ENCODE results near the gene BTN3A1. TPM values are rescaled to one million over a fixed set of nuclear protein-coding genes. Genes with fewer than 3 reads are reported as not detected.

BTN3A1 gene
- total and polyA plus RNA-seq, 2 experiments from 2014 or later = 12.9 to 18.4 TPM

DNA sequence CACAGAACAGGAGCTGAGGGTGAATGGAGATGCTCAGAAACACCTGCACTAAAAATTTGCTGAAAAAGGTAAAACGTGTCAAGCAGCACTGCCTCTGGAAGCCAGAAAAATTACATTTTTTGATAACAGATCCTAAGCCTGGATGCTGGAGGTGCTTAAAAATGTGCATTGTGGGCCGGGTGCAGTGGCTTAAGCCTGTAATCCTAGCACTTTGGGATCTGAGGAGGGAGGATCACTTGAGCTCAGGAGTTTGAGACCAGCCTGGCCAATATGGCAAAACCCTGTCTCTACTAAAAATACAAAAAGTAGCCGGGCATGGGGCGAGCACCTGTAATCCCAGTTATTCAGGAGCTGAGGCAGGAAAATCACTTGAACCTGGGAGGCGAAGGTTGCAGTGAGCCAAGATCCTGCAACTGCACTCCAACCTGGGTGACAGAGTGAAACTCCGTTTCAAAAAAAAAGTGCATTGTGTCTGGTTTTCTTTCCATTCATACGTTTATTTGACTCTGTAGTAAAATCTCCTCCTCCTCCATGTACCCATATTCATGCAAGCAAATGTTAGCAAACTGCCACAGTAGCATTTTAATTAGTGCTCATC, 587 bp upstream of the BTN3A1 start:
- 58% methylated on average over 7 of the region's 7 CpGs for WGBS (ENCODE audit: low lambda C conversion rate, missing lambda C conversion rate)
- DNase-seq (ENCODE audit: low spot score) = no peak
- Histone ChIP-seq H3K4me2 (peak overlapping the region; percentile 78), H3K36me3 (replicated peaks; ENCODE audit: insufficient read depth, low read depth) (no peaks in the 10 kb centered on the region), H2AFZ (peak overlapping the region; percentile 76), H3K27ac (peak overlapping the region; percentile 91), H3K27me3 (no peaks in the 10 kb centered on the region), H4K20me1 (ENCODE audit: insufficient read depth, poor library complexity, severe bottlenecking) (no peaks in the 10 kb centered on the region), H3K9me3 (ENCODE audit: low read depth) (no peaks in the 10 kb centered on the region), H3K9me2 (replicated peaks; ENCODE audit: insufficient read depth) (no peaks in the 10 kb centered on the region), H3K4me1 (ENCODE audit: insufficient read depth) (peaks cover 9% of the 10 kb centered on the region), H3K4me3 (peak overlapping the region; percentile 52), H3K79me2 (peaks cover 11% of the 10 kb centered on the region)
- TF ChIP-seq EZH2phosphoT487 (IDR thresholded peaks at IDR 0.05; ENCODE audit: low read depth, severe bottlenecking, unreplicated experiment) = no peak
- no peak for TF ChIP-seq EZH2 (IDR thresholded peaks at IDR 0.05; ENCODE audit: borderline replicate concordance)
- TF ChIP-seq, protein P1, sequence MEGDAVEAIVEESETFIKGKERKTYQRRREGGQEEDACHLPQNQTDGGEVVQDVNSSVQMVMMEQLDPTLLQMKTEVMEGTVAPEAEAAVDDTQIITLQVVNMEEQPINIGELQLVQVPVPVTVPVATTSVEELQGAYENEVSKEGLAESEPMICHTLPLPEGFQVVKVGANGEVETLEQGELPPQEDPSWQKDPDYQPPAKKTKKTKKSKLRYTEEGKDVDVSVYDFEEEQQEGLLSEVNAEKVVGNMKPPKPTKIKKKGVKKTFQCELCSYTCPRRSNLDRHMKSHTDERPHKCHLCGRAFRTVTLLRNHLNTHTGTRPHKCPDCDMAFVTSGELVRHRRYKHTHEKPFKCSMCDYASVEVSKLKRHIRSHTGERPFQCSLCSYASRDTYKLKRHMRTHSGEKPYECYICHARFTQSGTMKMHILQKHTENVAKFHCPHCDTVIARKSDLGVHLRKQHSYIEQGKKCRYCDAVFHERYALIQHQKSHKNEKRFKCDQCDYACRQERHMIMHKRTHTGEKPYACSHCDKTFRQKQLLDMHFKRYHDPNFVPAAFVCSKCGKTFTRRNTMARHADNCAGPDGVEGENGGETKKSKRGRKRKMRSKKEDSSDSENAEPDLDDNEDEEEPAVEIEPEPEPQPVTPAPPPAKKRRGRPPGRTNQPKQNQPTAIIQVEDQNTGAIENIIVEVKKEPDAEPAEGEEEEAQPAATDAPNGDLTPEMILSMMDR (IDR thresholded peaks at IDR 0.05; ENCODE audit: poor library complexity) = no peak

DNA sequence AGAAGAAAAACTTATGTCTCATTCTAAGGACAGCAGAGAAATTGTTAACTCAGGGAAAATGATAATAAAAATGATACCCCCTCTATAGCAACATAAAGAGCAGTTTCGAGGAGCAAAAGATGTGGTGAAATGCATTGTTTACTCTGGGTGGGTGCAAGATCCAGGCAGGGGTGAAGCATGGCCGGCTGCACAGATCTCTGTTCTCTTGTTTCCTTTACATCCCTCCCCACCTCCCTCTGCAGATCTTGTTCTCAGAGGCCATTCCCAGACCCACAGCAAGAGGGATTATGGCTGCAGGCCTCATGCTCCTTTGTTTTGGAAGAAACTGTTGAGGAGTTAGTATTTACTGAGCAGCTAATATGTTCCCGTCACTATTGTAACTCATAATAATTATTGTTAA, 1.8 kb downstream of the BTN3A1 start:
- WGBS (ENCODE audit: low lambda C conversion rate, missing lambda C conversion rate) = 66% methylated on average over 3 of the region's 3 CpGs
- TF ChIP-seq, protein P1 (IDR thresholded peaks at IDR 0.05; ENCODE audit: poor library complexity) = no peak
- no peak for TF ChIP-seq EZH2 (IDR thresholded peaks at IDR 0.05; ENCODE audit: borderline replicate concordance)

DNA sequence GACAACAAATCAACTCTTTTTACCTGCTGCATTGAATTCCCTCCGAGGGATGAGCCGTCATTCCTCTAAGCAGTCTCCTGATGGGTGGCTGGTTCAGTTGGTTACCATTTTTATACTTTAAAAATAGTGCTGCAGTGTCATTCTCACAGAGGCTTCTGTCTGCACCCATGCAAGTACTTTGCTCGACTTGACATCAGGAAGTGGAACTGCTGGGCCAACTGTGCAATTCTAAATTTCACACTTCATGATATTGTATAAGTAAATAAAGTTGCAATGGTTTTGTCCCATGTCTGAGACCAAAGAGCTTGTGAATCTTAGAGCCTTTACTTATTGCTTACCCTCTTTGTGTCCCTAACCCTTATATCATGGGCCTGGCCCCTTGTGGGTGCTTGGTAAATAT, 2.5 kb downstream of the BTN3A1 start:
- no peak overlapping the region for H3K4me3 ChIP-seq
- no peaks in the 10 kb centered on the region for H3K9me2 ChIP-seq (replicated peaks; ENCODE audit: insufficient read depth)
- H3K27ac ChIP-seq = no peak overlapping the region
- peaks cover 9% of the 10 kb centered on the region for H3K4me1 ChIP-seq (ENCODE audit: insufficient read depth)
- H4K20me1 ChIP-seq (ENCODE audit: insufficient read depth, poor library complexity, severe bottlenecking) = no peaks in the 10 kb centered on the region
- no peaks in the 10 kb centered on the region for H3K36me3 ChIP-seq (replicated peaks; ENCODE audit: insufficient read depth, low read depth)
- H3K27me3 ChIP-seq = no peaks in the 10 kb centered on the region
- TF ChIP-seq, protein P1 (IDR thresholded peaks at IDR 0.05; ENCODE audit: poor library complexity) = no peak
- no peak for TF ChIP-seq EZH2phosphoT487 (IDR thresholded peaks at IDR 0.05; ENCODE audit: low read depth, severe bottlenecking, unreplicated experiment)
- no peak for TF ChIP-seq EZH2 (IDR thresholded peaks at IDR 0.05; ENCODE audit: borderline replicate concordance)
- peaks cover 11% of the 10 kb centered on the region for H3K79me2 ChIP-seq
- WGBS (ENCODE audit: low lambda C conversion rate, missing lambda C conversion rate) = 97% methylated on average over 3 of the region's 3 CpGs
- no peak overlapping the region for H3K4me2 ChIP-seq
- no peak overlapping the region for H2AFZ ChIP-seq
- no peak for DNase-seq (ENCODE audit: low spot score)
- H3K9me3 ChIP-seq (ENCODE audit: low read depth) = no peaks in the 10 kb centered on the region

More for the DNA sequence above, 1.8 kb downstream of the BTN3A1 start:
- H3K4me1 ChIP-seq (ENCODE audit: insufficient read depth) = peaks cover 9% of the 10 kb centered on the region
- no peak overlapping the region for H2AFZ ChIP-seq
- no peak overlapping the region for H3K27ac ChIP-seq
- no peaks in the 10 kb centered on the region for H3K9me3 ChIP-seq (ENCODE audit: low read depth)
- no peaks in the 10 kb centered on the region for H3K36me3 ChIP-seq (replicated peaks; ENCODE audit: insufficient read depth, low read depth)
- no peak overlapping the region for H3K4me3 ChIP-seq
- peak overlapping the region; percentile 78 for H3K4me2 ChIP-seq
- DNase-seq (ENCODE audit: low spot score) = no peak
- no peaks in the 10 kb centered on the region for H3K9me2 ChIP-seq (replicated peaks; ENCODE audit: insufficient read depth)
- no peaks in the 10 kb centered on the region for H3K27me3 ChIP-seq
- H3K79me2 ChIP-seq = peaks cover 11% of the 10 kb centered on the region
- H4K20me1 ChIP-seq (ENCODE audit: insufficient read depth, poor library complexity, severe bottlenecking) = no peaks in the 10 kb centered on the region
